Measurements from ENCODE around the gene MNAT1. TPM values are rescaled to one million over a fixed set of nuclear protein-coding genes. Genes with fewer than 3 reads are reported as not detected.

Gene MNAT1
- total and polyA plus RNA-seq, 2 donors: 24.6 to 109 TPM

DNA sequence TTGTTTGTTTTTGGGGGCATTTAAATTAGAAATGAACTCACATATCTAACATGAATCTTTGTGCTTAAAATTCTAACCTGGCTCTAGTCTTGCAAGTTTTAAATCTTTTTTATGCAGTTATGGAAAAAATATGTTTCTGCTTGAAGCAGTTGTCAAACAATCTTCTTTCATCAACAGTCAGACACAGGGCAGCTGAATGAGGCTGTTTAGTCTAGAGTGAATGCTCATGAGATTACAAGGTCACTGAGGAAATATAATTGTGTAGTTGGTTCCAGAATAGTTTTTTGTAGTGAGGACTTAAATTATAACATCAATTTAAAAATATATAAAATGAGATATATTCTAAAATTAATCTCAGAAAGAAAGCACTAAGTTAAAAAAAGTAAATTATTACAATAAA, 169.8 kb downstream of the MNAT1 start:
- H3K4me1 ChIP-seq (ENCODE audit: insufficient read depth): no peaks in the 10 kb centered on the region
- DNase-seq (ENCODE audit: extremely low spot score): no peak
- no peak overlapping the region for H3K27ac ChIP-seq (ENCODE audit: low read depth)
- no peak overlapping the region for H3K4me3 ChIP-seq (ENCODE audit: low read depth, low read length)
- no peaks in the 10 kb centered on the region for H3K36me3 ChIP-seq (ENCODE audit: insufficient read depth)

DNA sequence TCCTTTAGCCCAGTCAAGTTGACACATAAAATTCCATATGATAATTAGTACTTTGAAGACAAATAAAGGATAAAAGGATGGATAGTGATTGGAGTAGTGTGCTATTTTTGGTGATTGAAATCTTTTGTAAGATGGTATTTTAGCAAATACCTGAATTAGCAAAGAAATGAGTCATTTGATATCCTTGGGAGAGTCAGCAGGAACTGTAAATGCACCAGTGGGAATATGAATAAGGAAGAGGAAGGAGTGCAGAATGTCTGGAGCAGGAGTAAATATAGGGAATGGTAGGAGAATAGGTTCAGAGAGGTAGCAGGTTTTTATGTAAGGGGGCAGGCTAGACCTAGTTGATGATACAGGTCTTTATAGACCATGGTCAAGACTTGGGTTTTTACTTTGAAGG, 171.4 kb downstream of the MNAT1 start:
- H3K27ac ChIP-seq (ENCODE audit: low read depth): no peak overlapping the region
- H3K36me3 ChIP-seq (ENCODE audit: insufficient read depth): no peaks in the 10 kb centered on the region
- H3K4me1 ChIP-seq (ENCODE audit: insufficient read depth): no peaks in the 10 kb centered on the region
- no peak for DNase-seq (ENCODE audit: extremely low spot score)
- H3K4me3 ChIP-seq (ENCODE audit: low read depth, low read length): no peak overlapping the region

DNA sequence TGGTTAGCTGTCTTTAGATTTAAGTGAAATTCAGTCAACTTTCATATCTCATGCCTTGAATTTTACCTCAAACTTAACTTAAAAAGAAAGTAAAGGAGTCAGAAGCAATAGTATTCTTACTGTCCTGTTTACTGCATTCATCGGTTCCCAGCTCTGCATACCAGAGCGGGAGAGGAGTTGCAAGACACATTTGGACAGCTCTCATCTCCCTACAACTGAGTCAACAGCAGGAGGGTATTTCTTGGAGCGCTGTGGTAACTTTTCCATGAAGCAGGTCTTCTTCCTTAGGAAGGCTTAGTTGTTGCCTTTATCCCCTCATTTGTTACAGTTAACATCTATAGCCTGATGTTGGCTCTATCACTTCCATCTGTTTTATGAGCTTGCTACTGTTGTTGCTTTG, 181.2 kb downstream of the MNAT1 start:
- DNase-seq (ENCODE audit: extremely low spot score): no peak

DNA sequence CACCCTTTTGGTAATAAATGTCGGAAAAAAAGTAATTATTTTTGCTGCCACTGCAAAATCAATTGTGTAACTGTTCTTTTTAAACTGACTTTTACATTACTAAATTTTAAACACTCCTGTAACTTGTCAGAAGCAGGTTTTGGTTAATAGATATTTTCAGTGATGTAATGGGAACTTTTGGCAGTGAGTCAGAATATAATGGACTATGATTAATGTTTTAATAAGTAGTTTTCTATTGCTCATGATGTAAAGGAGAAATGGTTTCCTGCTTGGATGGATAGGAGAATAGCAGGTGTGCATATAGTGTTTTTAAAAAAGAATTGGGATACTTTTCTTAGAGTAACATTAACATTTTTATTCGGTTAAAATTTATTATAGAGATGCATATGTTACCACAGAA, 187.5 kb downstream of the MNAT1 start:
- H3K4me3 ChIP-seq (ENCODE audit: low read depth, low read length): no peak overlapping the region
- DNase-seq (ENCODE audit: extremely low spot score): no peak
- 93% methylated on average over 2 of the region's 2 CpGs for WGBS
- no peaks in the 10 kb centered on the region for H3K4me1 ChIP-seq (ENCODE audit: insufficient read depth)
- H3K36me3 ChIP-seq (ENCODE audit: insufficient read depth): no peaks in the 10 kb centered on the region
- no peak overlapping the region for H3K27ac ChIP-seq (ENCODE audit: low read depth)

More for the DNA sequence above, 181.2 kb downstream of the MNAT1 start:
- 67% methylated on average over 3 of the region's 3 CpGs for WGBS
- Histone ChIP-seq H3K4me3 (ENCODE audit: low read depth, low read length) (no peak overlapping the region), H3K4me1 (ENCODE audit: insufficient read depth) (no peaks in the 10 kb centered on the region), H3K27ac (ENCODE audit: low read depth) (no peak overlapping the region), H3K36me3 (ENCODE audit: insufficient read depth) (no peaks in the 10 kb centered on the region)

DNA sequence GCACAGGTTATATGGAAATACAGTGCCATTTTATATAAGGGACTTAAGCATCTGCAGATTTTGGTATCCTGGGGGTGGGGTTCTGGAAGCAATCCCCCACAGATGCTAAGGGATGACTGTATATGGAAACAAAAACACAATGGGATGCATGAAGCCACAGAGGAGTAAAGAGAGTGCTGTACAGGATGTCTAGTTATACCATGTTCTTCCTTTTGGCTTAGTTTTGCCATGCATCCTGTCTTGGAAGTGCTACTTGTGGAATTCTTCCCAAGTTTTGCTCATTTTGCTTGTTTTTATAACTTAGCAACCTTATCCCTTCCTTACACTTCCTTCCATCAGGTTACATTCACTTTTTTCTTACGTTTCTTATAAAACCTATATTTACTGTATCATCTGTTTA, 190.7 kb downstream of the MNAT1 start:
- Histone ChIP-seq H3K27ac (ENCODE audit: low read depth) (no peak overlapping the region), H3K4me1 (ENCODE audit: insufficient read depth) (no peaks in the 10 kb centered on the region), H3K36me3 (ENCODE audit: insufficient read depth) (no peaks in the 10 kb centered on the region), H3K4me3 (ENCODE audit: low read depth, low read length) (no peak overlapping the region)
- no peak for DNase-seq (ENCODE audit: extremely low spot score)
- WGBS: 57% methylated on average over 1 of the region's 1 CpG

DNA sequence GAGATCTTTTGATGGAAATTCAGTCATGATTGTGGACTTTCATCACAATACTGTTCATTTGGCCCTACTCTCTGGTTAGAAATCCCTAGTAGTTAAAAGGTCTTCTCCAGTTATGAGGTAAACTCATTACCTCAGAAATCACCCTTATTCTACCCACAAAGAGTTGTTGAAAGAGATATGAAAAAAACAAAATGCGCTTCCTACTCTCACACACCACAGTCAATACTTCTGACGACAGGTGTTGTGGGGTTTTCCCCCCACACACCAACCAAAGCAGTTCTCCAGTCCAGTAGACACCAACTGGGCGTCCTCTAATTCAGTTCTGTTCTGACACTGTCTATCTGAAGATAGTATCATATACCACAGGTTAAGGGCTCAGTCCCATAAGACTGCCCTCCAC, 191.4 kb downstream of the MNAT1 start:
- H3K36me3 ChIP-seq (ENCODE audit: insufficient read depth): no peaks in the 10 kb centered on the region
- no peak for DNase-seq (ENCODE audit: extremely low spot score)
- 96% methylated on average over 3 of the region's 3 CpGs for WGBS
- H3K27ac ChIP-seq (ENCODE audit: low read depth): no peak overlapping the region
- H3K4me1 ChIP-seq (ENCODE audit: insufficient read depth): no peaks in the 10 kb centered on the region
- H3K4me3 ChIP-seq (ENCODE audit: low read depth, low read length): no peak overlapping the region

DNA sequence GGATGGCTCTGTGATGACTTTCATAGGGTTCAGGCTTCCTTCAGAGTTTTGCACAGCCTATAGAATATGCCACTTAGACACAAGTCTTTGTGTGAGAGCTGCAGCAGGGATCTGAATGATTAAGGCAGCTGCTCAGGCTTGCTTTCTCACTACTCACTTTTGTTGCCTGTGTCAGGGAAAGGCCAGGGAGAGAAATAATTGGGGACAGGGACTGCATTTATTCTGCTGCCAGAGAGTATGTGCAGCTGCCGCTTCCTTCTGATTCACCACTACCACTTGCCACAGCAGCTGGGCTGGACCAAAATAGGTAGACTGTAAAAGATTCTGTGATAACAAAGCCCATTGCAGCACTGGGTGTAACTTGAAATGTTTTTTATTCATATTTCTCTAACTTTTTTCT, 196.7 kb downstream of the MNAT1 start:
- 84% methylated on average over 1 of the region's 1 CpG for WGBS
- no peak overlapping the region for H3K27ac ChIP-seq (ENCODE audit: low read depth)
- no peaks in the 10 kb centered on the region for H3K4me1 ChIP-seq (ENCODE audit: insufficient read depth)
- H3K36me3 ChIP-seq (ENCODE audit: insufficient read depth): no peaks in the 10 kb centered on the region
- no peak overlapping the region for H3K4me3 ChIP-seq (ENCODE audit: low read depth, low read length)
- no peak for DNase-seq (ENCODE audit: extremely low spot score)

DNA sequence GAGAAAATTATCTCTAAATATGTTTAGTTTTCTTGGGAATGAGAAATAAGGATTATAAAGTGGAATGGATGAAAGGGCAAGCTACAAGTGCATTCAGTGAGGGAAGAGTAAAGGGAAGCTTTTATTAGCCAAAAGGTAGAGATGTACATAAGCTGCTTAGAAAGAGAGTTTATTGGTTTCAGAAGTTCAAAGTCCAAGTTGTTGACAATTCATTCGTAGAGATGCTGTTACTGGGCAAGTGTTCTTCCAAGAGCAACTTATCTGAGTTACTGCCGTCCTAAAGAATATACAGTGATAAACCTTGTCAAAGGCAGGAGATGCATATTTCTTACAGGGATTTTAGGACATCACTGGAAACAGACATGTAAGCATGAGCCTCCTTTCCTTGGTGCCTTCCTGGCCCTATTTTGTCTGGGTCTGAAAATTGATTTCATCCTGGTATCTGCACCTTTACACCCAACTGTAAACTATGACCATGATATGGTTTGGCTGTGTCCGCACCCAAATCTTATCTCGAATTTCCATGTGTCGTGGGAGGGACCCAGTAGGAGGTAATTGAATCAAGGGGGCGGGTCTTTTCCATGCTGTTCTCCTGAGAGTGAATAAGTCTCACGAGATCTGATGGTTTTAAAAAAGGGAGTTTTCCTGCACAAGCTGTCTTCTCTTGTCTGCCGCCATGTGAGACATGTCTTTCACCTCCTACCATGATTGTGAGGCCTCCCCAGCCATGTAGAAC, 199.5 kb downstream of the MNAT1 start:
- WGBS: 78% methylated on average over 8 of the region's 8 CpGs
- H3K36me3 ChIP-seq (ENCODE audit: insufficient read depth): no peaks in the 10 kb centered on the region
- no peak for DNase-seq (ENCODE audit: extremely low spot score)
- H3K27ac ChIP-seq (ENCODE audit: low read depth): no peak overlapping the region
- no peak overlapping the region for H3K4me3 ChIP-seq (ENCODE audit: low read depth, low read length)
- no peaks in the 10 kb centered on the region for H3K4me1 ChIP-seq (ENCODE audit: insufficient read depth)

DNA sequence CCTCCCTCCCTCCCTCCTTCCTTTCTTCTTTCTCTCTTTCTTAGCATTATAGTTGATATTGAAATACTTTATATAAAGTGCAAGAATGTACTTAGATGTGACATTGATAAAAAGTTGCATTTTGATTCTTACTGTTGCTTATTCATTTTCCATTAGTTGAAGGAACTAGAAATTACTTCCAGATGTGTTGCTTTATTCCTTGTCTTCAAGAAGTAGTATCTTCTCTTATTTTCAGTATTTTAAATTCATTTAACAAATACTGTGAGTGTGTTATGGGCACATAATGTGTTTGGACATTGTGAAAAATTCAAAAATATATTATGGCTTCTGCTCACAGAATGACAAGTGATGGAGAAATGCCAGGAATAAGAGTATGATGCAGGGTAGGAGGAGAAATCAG, 200.8 kb downstream of the MNAT1 start:
- Histone ChIP-seq H3K4me3 (ENCODE audit: low read depth, low read length) (no peak overlapping the region), H3K36me3 (ENCODE audit: insufficient read depth) (no peaks in the 10 kb centered on the region), H3K4me1 (ENCODE audit: insufficient read depth) (no peaks in the 10 kb centered on the region), H3K27ac (ENCODE audit: low read depth) (no peak overlapping the region)
- no peak for DNase-seq (ENCODE audit: extremely low spot score)

DNA sequence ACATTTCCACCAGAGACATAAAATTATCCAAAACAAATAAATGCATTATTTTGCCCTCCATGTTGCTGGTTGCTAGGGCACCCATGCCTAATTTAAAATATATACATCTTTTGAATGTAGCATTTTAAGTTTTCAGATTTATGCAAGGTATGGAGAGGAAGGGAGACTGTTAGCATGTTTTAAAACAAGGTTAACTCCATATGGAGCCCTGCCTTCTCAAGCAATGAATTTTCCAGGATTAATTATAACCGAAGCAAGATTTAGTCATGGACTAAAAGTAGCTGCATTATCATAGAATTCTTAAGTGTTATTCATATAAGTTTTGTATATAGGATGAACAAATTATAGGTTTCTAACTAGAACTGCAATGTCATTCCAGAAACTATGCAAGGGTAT, 209.1 kb downstream of the MNAT1 start:
- no peaks in the 10 kb centered on the region for H3K4me1 ChIP-seq (ENCODE audit: insufficient read depth)
- WGBS: 65% methylated on average over 1 of the region's 1 CpG
- no peak for DNase-seq (ENCODE audit: extremely low spot score)
- no peak overlapping the region for H3K4me3 ChIP-seq (ENCODE audit: low read depth, low read length)
- peaks cover 1% of the 10 kb centered on the region for H3K36me3 ChIP-seq (ENCODE audit: insufficient read depth)
- H3K27ac ChIP-seq (ENCODE audit: low read depth): no peak overlapping the region

DNA sequence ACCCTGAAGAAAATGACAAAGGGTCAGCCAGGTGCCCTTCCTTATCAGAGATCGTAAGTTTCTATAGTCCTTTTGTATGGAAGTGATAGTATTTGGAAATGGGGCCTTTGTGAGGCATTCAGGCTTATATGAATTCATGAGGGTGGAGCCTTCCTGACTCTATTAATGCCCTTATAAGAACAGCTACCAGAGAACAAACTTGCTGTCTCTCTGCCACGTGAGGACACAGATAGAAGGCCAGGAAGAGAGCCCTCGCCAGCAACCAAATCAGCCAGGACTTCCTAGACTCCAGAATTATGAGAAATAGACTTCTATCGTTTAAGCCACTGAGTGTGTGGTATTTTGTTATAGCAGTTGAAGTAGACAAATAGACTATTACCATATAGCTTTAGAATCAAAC, 209.6 kb downstream of the MNAT1 start:
- 33% methylated on average over 4 of the region's 4 CpGs for WGBS
- H3K36me3 ChIP-seq (ENCODE audit: insufficient read depth): peaks cover 1% of the 10 kb centered on the region
- no peak overlapping the region for H3K4me3 ChIP-seq (ENCODE audit: low read depth, low read length)
- no peaks in the 10 kb centered on the region for H3K4me1 ChIP-seq (ENCODE audit: insufficient read depth)
- no peak overlapping the region for H3K27ac ChIP-seq (ENCODE audit: low read depth)
- DNase-seq (ENCODE audit: extremely low spot score): no peak

DNA sequence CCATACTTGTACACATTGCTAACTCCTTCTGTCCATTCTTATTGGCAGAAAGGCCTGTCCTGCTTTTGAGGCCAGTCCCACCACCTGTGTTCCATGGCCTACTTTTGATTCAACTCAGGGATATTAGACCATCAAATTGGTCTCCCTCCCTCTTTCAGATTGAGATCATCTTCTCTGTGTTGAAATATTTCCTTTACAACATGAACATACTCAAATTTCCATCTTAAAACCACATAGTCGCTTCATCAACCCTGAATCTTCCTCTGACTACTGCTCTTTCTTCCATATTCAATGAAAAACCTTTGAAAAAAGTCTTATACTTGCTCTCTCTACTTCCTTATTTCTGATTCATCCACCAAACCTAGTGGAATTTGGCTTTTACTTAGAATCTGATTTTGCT, 211.4 kb downstream of the MNAT1 start:
- H3K4me3 ChIP-seq (ENCODE audit: low read depth, low read length): no peak overlapping the region
- no peak for DNase-seq (ENCODE audit: extremely low spot score)
- peaks cover 1% of the 10 kb centered on the region for H3K36me3 ChIP-seq (ENCODE audit: insufficient read depth)
- H3K4me1 ChIP-seq (ENCODE audit: insufficient read depth): no peaks in the 10 kb centered on the region
- no peak overlapping the region for H3K27ac ChIP-seq (ENCODE audit: low read depth)
- 97% methylated on average over 1 of the region's 1 CpG for WGBS

DNA sequence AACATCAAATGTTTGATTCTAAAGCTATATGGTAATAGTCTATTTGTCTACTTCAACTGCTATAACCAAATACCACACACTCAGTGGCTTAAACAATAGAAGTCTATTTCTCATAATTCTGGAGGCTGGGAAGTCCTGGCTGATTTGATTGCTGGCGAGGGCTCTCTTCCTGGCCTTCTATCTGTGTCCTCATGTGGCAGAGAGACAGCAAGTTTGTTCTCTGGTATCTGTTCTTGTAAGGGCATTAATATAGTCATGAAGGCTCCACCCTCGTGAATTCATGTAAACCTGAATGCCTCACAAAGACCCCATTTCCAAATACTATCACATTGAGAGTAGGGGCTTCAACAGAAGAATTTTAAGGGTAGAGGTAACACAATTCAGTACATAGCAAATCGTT, 212.2 kb downstream of the MNAT1 start:
- DNase-seq (ENCODE audit: extremely low spot score): no peak
- Histone ChIP-seq H3K27ac (ENCODE audit: low read depth) (no peak overlapping the region), H3K36me3 (ENCODE audit: insufficient read depth) (peaks cover 1% of the 10 kb centered on the region), H3K4me3 (ENCODE audit: low read depth, low read length) (no peak overlapping the region), H3K4me1 (ENCODE audit: insufficient read depth) (no peaks in the 10 kb centered on the region)
- 88% methylated on average over 3 of the region's 3 CpGs for WGBS

DNA sequence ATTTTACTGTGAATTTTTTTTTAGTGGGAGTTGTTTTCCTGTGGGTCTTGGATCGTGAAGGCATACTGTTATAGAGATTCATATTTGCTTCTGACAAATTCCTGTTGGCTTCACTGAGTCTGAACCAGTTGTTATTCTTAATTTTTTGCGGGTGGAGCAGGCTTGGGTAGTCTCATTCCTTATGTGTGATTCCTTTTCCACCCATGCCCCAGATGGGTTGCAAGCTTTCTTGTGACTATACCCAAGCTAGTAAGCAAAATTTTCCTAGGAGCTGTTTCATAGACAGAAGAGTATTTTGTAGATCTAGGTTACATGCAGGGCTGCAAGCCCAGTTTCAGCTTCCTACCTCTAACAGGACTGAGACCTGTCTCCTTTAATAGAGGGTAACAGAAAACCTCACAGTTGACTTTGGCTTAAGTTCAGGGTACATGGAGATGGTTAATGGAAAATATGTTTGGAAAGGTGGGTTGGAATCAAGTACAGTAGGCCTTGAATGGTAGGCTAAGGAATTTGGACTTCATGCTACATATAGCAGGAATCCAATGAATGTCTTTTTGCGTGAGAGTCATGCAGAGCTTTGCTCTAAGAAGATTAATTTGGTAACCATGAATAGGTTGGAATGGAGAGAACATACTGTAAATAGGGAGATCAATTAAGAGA, 217.3 kb downstream of the MNAT1 start:
- Histone ChIP-seq H3K36me3 (ENCODE audit: insufficient read depth) (no peaks in the 10 kb centered on the region), H3K4me3 (ENCODE audit: low read depth, low read length) (no peak overlapping the region), H3K4me1 (ENCODE audit: insufficient read depth) (no peaks in the 10 kb centered on the region), H3K27ac (ENCODE audit: low read depth) (no peak overlapping the region)
- DNase-seq (ENCODE audit: extremely low spot score): no peak
- 59% methylated on average over 3 of the region's 3 CpGs for WGBS

All from urinary bladder (tissue), 4 donors.